Endothelial cell (in vitro differentiated cells): ENCODE measurements around the gene DENND1B. TPM values are rescaled to one million over a fixed set of nuclear protein-coding genes. Genes with fewer than 3 reads are reported as not detected.
"Not testable (repeated sequence)": the region's sequence is repeated elsewhere in the genome, so short reads cannot be mapped to it uniquely, and the experiment has no call there.

Source experiments
- DNase-seq: peaks from one replicate; pipeline ENCODE4 v3.0.0; 2021; ENCODE audit warnings: low spot score
- H3K27ac Mint-ChIP-seq: one replicate; pipeline ENCODE4 v1.8.0; 2021; ENCODE audit warnings: mixed read lengths, inconsistent platforms; ENCODE audit not compliant: unreplicated experiment
- H3K27me3 Mint-ChIP-seq: one replicate; pipeline ENCODE4 v1.8.0; 2021; ENCODE audit warnings: mild to moderate bottlenecking, moderate library complexity, mixed read lengths, inconsistent platforms; ENCODE audit not compliant: unreplicated experiment
- H3K36me3 Mint-ChIP-seq: one replicate; pipeline ENCODE4 v1.8.0; 2021; ENCODE audit warnings: mild to moderate bottlenecking, low read depth, mixed read lengths, inconsistent platforms; ENCODE audit not compliant: unreplicated experiment
- H3K4me1 Mint-ChIP-seq: one replicate; pipeline ENCODE4 v1.8.0; 2021; ENCODE audit warnings: mild to moderate bottlenecking, mixed read lengths, inconsistent platforms; ENCODE audit not compliant: unreplicated experiment
- H3K4me3 Mint-ChIP-seq: one replicate; pipeline ENCODE4 v1.8.0; 2021; ENCODE audit warnings: mild to moderate bottlenecking, mixed read lengths, inconsistent platforms; ENCODE audit not compliant: unreplicated experiment
- H3K9me3 Mint-ChIP-seq: one replicate; pipeline ENCODE4 v1.8.0; 2021; ENCODE audit warnings: mixed read lengths, inconsistent platforms; ENCODE audit not compliant: unreplicated experiment
- total RNA-seq: library from RNA; stranded (reverse); fragmentation: NEBNext Ultra II Directional; extraction: Animal tissue kit (Norgen Biotek cat#: 25700); gene quantifications from one replicate; pipeline ENCODE4 v1.2.1, GENCODE V29; 2021; ENCODE audit not compliant: unreplicated experiment
- TF ChIP-seq, protein P1 (sequence below): fragments of 200-600 bp; sonication (generic); IDR thresholded peaks from one replicate; pipeline ENCODE4 v1.5.0; 2021; ENCODE audit warnings: antibody characterized with exemption; ENCODE audit not compliant: unreplicated experiment

DENND1B gene
- total RNA-seq, 1 donor from 2014 or later: 7.5 TPM

DNA sequence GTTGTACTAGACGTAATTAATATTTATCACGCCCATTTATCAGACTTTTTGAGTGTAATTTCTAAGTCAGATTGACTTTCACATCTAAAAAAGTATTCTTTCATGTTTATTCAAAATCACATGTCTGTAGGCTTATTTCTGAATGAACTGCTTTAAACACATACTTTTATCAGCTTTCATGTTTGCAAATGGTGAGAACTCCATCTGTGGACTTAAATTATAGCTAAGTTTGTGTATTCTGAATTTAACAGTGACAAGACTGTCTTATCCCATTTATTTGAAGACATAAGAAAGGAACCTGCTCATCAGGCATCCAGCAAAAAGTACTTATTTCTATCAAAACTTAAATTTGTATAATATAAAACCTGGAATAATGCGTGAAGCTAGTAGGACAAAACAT is 69.3 kb downstream of the DENND1B start:
- no peak for DNase-seq
- Mint-ChIP-seq H3K9me3 (no peaks in the 10 kb centered on the region), H3K27ac (no peak overlapping the region), H3K36me3 (no peaks in the 10 kb centered on the region), H3K27me3 (no peaks in the 10 kb centered on the region), H3K4me1 (no peaks in the 10 kb centered on the region), H3K4me3 (no peak overlapping the region)
- TF ChIP-seq, protein P1, sequence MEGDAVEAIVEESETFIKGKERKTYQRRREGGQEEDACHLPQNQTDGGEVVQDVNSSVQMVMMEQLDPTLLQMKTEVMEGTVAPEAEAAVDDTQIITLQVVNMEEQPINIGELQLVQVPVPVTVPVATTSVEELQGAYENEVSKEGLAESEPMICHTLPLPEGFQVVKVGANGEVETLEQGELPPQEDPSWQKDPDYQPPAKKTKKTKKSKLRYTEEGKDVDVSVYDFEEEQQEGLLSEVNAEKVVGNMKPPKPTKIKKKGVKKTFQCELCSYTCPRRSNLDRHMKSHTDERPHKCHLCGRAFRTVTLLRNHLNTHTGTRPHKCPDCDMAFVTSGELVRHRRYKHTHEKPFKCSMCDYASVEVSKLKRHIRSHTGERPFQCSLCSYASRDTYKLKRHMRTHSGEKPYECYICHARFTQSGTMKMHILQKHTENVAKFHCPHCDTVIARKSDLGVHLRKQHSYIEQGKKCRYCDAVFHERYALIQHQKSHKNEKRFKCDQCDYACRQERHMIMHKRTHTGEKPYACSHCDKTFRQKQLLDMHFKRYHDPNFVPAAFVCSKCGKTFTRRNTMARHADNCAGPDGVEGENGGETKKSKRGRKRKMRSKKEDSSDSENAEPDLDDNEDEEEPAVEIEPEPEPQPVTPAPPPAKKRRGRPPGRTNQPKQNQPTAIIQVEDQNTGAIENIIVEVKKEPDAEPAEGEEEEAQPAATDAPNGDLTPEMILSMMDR: no peak

GRCh38 chr1:197700688-197701087 is 74.6 kb downstream of the DENND1B start:
- not testable (repeated sequence) for H3K9me3 Mint-ChIP-seq, DNase-seq, H3K36me3 Mint-ChIP-seq, H3K27me3 Mint-ChIP-seq, H3K27ac Mint-ChIP-seq, H3K4me1 Mint-ChIP-seq, H3K4me3 Mint-ChIP-seq

DNA sequence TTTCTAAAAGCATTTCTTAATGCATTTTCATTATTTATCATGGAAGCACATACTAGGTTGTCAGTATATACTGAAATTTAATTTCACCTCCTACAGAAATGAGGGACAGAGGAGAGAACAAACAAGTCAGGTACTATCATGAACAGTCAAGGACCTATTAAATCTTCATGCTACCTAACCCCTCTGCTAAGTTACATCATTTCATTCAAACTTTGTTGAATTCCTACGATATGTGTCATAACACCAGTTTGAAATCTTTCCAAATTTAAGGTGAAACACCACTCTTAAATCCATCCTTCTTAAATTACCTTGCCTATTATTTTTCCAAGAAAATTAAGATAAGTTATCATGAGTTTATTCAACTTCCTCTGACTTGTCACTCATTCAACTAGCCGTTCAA is 78.9 kb downstream of the DENND1B start:
- Mint-ChIP-seq H3K4me1 (no peaks in the 10 kb centered on the region), H3K4me3 (no peak overlapping the region), H3K9me3 (no peaks in the 10 kb centered on the region), H3K27ac (no peak overlapping the region), H3K27me3 (no peaks in the 10 kb centered on the region), H3K36me3 (no peaks in the 10 kb centered on the region)
- DNase-seq: no peak
- TF ChIP-seq, protein P1: no peak

- H3K27me3 Mint-ChIP-seq: no peaks in the 10 kb centered on the region
- no peak overlapping the region for H3K4me3 Mint-ChIP-seq
- no peaks in the 10 kb centered on the region for H3K4me1 Mint-ChIP-seq
- H3K36me3 Mint-ChIP-seq: no peaks in the 10 kb centered on the region
- TF ChIP-seq, protein P1: no peak
- H3K27ac Mint-ChIP-seq: no peak overlapping the region
- no peak for DNase-seq
- H3K9me3 Mint-ChIP-seq: no peaks in the 10 kb centered on the region
Measured at GRCh38 chr1:197695961-197696360, 79.3 kb downstream of the DENND1B start.

DNA sequence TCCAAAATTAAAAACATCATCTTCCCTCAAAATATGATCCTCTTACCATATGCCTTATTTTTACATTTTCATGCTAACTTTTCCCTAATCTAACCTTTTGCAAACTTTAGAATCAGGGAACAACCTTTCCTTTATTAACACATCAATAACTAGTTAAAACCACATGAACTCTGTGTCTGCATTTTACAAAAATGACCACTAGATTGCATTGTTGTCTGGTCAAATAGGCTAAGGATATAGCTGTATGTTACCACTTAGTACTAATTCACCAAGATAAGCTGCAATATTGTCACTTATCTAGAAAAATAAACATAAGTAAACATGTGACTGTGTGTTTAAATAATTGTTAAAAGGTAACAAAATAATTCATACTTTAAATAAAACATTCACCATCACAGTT is 82.3 kb downstream of the DENND1B start:
- no peak overlapping the region for H3K27ac Mint-ChIP-seq
- no peaks in the 10 kb centered on the region for H3K9me3 Mint-ChIP-seq
- H3K36me3 Mint-ChIP-seq: peaks cover 11% of the 10 kb centered on the region
- no peaks in the 10 kb centered on the region for H3K4me1 Mint-ChIP-seq
- H3K4me3 Mint-ChIP-seq: no peak overlapping the region
- DNase-seq: no peak
- H3K27me3 Mint-ChIP-seq: no peaks in the 10 kb centered on the region
- TF ChIP-seq, protein P1: no peak

DNA sequence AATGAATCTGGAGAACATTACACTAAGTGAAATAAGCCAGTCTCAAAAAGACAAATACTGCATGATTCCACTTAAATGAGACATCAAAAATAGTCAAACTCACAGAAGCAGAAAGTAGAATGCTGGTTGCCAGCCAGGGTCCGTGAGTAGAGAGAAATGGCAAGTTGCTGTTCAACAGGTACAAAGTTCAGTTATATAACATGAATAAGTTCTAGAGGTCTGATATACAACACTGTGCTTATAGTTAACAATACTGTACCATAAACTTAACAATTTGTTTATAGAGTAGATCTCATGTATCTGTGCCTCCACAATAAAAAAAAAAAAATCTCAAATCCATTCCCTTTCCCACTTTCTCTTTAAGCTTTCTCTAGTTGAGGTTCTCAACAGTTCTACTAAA is 83.5 kb downstream of the DENND1B start:
- no peak for DNase-seq
- H3K9me3 Mint-ChIP-seq: no peaks in the 10 kb centered on the region
- H3K4me3 Mint-ChIP-seq: no peak overlapping the region
- H3K27ac Mint-ChIP-seq: no peak overlapping the region
- no peaks in the 10 kb centered on the region for H3K27me3 Mint-ChIP-seq
- no peaks in the 10 kb centered on the region for H3K4me1 Mint-ChIP-seq
- TF ChIP-seq, protein P1: no peak
- peaks cover 11% of the 10 kb centered on the region for H3K36me3 Mint-ChIP-seq
